Mammary epithelial cell (primary cell): ENCODE results near the gene SLC25A13.

ENCODE experiments used
- CTCF ChIP-seq, 2 donors: IDR thresholded peaks in 1 of 2; conservative IDR thresholded peaks in 1 of 2; 2 replicates each; pipeline ENCODE4 v1.5.1; 2011 to 2012; ENCODE audit warnings: inconsistent platforms in 2 of 2, low read length in 2 of 2, mild to moderate bottlenecking in 2 of 2, control low read depth in 1 of 2, low read depth in 1 of 2; ENCODE audit not compliant: insufficient read depth in 1 of 2; ENCODE audit errors: extremely low read depth in 1 of 2
- EZH2 ChIP-seq: IDR thresholded peaks from 2 replicates; pipeline ENCODE4 v1.6.1; 2012; ENCODE audit warnings: low read length, inconsistent platforms, borderline replicate concordance

- no peak for TF ChIP-seq EZH2
- TF ChIP-seq CTCF (conservative IDR thresholded peaks at IDR 0.05 in 1 of 2, IDR thresholded peaks at IDR 0.05 in 1 of 2; ENCODE audit: extremely low read depth in 1 of 2, insufficient read depth in 1 of 2, low read depth in 1 of 2, low read length in 2 of 2), result no peak
Measured at GRCh38 chr7:96253964-96254363, 67.9 kb downstream of the SLC25A13 start.
